ENCODE results near the gene ELF1. TPM values are rescaled to one million over a fixed set of nuclear protein-coding genes. Genes with fewer than 3 reads are reported as not detected.

ELF1 gene
- total and polyA plus RNA-seq, 11 donors, result 7.7 to 75.4 (median 33.5) TPM

DNA sequence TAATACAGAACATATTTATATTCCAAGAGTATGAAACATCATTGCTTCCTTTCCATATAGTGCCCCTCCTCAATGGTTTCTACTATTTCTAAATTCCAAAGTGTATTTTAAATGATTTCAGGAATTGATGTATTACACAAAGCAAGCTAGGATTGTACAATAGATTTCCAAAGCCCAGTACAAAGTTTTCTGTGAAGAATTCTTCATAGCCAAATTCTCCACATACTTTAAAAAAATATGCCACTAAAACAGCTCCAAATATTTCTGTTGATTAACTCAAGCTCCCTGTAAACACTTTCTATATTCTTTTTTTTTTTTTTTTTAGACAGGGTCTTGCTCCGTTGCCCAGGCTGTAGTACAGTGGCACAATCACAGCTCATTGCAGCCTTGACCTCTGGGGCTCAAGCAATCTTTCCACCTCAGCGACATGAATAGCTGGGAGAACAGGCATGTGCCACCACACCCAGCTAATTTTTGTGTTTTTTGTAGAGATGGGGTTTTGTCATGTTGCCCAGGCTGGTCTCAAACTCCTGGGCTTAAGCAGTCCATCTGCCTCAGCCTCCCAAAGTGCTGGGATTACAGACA is 50.6 kb downstream of the ELF1 start:
- H3K9me3 ChIP-seq, result no peaks in the 10 kb centered on the region
- TF ChIP-seq POLR2A (IDR thresholded peaks at IDR 0.05) (no peak), CTCF (IDR thresholded peaks at IDR 0.05) (no peak)
- H3K4me3 ChIP-seq, result no peak overlapping the region
- intact Hi-C loops (cut with DNase I), result no loop called here
- no peaks in the 10 kb centered on the region for H3K36me3 ChIP-seq
- H3K4me1 ChIP-seq, result peaks cover 3 to 98% (median 61%) of the 10 kb centered on the region in 12 donors
- DNase-seq (no peak), ATAC-seq (no peak)
- WGBS, 4 donors, result 74 to 82% (median 78%) methylated on average over 2 of the region's 2 CpGs
- H3K27me3 ChIP-seq, result no peaks in the 10 kb centered on the region
- H3K27ac ChIP-seq, result no peak overlapping the region

- H3K36me3 ChIP-seq, result no peaks in the 10 kb centered on the region
- peaks cover 0 to 98% (median 60%) of the 10 kb centered on the region in 12 donors for H3K4me1 ChIP-seq
- H3K9me3 ChIP-seq, result no peaks in the 10 kb centered on the region
- DNase-seq (no peak), ATAC-seq (peak in 2 of 4 donors; percentile 43 to 69)
- TF ChIP-seq CTCF (IDR thresholded peaks at IDR 0.05), result no peak
- TF ChIP-seq POLR2A (IDR thresholded peaks at IDR 0.05), result no peak
- peak overlapping the region in 1 of 12 donors; percentile 28 for H3K27ac ChIP-seq
- no peak overlapping the region for H3K4me3 ChIP-seq
- H3K27me3 ChIP-seq, result no peaks in the 10 kb centered on the region
- 80 to 90% (median 83%) methylated on average over 3 of the region's 3 CpGs for WGBS, 4 donors
- intact Hi-C loops (cut with DNase I), result no loop called here
Measured at GRCh38 chr13:40966298-40966697, 52.8 kb downstream of the ELF1 start.

DNA sequence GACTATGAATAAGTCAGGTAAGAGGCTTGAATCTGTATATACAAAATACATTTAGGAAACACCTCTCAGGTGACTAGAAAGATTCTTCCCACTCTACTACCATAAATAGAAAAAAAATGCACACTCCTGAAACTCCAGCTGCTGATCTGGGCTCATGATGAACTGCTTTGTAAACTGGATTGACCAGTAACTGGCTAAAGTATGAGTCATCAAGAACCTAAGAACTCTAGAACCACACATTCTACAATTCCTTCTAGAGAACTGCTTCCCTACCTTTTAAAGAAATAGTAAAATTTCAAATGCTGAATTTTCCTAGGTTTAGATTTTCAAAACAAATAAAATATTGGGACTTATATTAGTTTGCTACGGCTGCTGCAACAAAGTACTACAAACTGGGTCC is 55.2 kb downstream of the ELF1 start:
- Histone ChIP-seq H3K27me3 (no peaks in the 10 kb centered on the region), H3K9me3 (no peaks in the 10 kb centered on the region), H3K4me3 (no peak overlapping the region), H3K4me1 (peaks cover 0 to 95% (median 41%) of the 10 kb centered on the region in 12 donors), H3K27ac (no peak overlapping the region), H3K36me3 (peaks cover 0 to 6% (median under 1%) of the 10 kb centered on the region in 9 donors)
- no peak for DNase-seq
- TF ChIP-seq CTCF (IDR thresholded peaks at IDR 0.05) (no peak), POLR2A (IDR thresholded peaks at IDR 0.05) (no peak)
- ATAC-seq, result no peak
- intact Hi-C loops (cut with DNase I), result no loop called here
- WGBS, 4 donors, result 95 to 100% (median 97%) methylated on average over 1 of the region's 1 CpG

- H3K27me3 ChIP-seq, result no peaks in the 10 kb centered on the region
- TF ChIP-seq CTCF (IDR thresholded peaks at IDR 0.05) (no peak), POLR2A (IDR thresholded peaks at IDR 0.05) (no peak)
- no peak overlapping the region for H3K4me3 ChIP-seq
- H3K9me3 ChIP-seq, result no peaks in the 10 kb centered on the region
- ATAC-seq, result no peak
- H3K4me1 ChIP-seq, result peaks cover 0 to 82% (median 36%) of the 10 kb centered on the region in 12 donors
- peak overlapping the region in 1 of 12 donors; percentile 76 for H3K27ac ChIP-seq
- DNase-seq, result no peak
- 87 to 100% (median 90%) methylated on average over 1 of the region's 1 CpG for WGBS, 4 donors
- H3K36me3 ChIP-seq, result peaks cover 0 to 21% (median 17%) of the 10 kb centered on the region in 9 donors
- intact Hi-C loops (cut with DNase I), result no loop called here
Measured at GRCh38 chr13:40961826-40962225, 57.3 kb downstream of the ELF1 start.
